GM21825 (cell line): ENCODE results near the gene MAGT1.
"Not testable (repeated sequence)": the region's sequence is repeated elsewhere in the genome, so short reads cannot be mapped to it uniquely, and the experiment has no call there.

Experiments
- ATAC-seq: cut with Tn5 transposase; IDR thresholded peaks from one replicate; pipeline ENCODE4 v1.9.1; 2021; ENCODE audit warnings: mild to moderate bottlenecking, moderate library complexity; ENCODE audit not compliant: unreplicated experiment

MAGT1 gene

GRCh38 chrX:77875372-77875771 lies 19.9 kb downstream of the MAGT1 start:
- no peak for ATAC-seq

DNA sequence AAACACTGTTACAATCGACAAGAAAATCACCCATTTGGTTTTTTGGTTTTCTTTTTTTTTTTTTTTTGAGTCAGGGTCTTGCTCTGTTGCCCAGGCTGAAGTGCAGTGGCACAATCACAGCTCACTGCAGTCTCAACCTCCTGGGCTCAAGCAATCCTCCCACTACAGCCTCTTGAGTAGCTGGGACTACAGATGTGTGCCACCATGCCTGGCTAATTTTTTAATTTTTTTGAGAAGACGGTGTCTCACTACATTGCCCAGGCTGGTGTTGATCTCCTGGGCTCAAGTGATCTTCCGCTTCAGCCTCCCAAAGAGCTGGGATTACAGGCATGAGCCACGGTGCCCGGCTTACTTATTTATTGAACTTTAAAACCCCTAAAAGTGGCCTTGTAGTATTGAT lies 63.7 kb downstream of the MAGT1 start:
- ATAC-seq, result not testable (repeated sequence)

- ATAC-seq, result not testable (repeated sequence)
Observed at GRCh38 chrX:77821989-77822388, 73.2 kb downstream of the MAGT1 start.

DNA sequence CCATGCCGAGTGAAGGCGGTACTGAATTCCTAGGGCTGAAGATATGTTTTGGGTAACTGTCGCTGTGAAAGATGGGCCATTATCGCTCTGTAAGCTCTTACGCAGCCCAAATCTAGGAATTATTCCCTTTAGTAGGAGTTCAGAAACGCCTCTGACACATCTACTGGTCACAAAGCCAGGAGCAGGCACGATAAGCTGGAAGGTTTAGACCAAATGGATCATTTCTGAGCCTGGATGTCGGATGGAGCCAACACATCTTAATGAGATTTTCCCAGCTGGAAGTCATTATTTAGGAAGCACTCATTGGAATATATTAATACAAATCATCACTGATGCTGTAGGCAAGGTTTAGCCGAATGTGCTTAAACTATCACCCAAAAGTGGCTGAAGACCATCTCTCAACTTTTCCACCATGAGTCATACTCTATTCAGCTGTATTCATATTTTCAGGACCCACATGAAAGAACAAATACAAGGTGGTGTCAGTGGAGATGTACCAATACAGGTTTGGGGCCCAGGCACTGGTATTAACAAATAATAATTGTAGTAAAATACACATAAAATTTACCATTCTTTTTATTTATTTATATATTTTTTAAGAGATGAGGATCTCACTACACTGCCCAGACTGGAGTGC lies 75.0 kb downstream of the MAGT1 start:
- no peak for ATAC-seq

GRCh38 chrX:77814210-77814609 lies 81.0 kb downstream of the MAGT1 start:
- no peak for ATAC-seq

DNA sequence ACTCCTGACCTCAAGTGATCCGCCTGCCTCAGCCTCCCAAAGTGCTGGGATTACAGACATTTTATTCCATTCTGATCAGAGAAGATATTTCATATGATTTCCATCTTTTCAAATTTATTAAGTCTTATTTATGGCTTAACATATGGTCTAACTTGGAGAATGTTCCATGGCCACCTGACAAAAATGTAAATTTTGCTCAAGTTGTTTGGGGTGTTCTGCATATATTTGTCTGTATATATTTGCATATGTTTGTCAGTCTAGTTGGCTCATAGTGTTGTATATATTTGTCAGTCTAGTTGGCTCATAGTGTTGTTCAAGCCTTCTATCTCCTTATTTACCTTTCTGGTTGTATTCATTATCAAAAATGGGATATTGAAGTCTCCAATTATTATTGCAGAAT lies 93.0 kb downstream of the MAGT1 start:
- ATAC-seq, result no peak

GRCh38 chrX:77795124-77795523 lies 100.1 kb downstream of the MAGT1 start:
- ATAC-seq, result no peak

GRCh38 chrX:77793946-77794345 lies 101.3 kb downstream of the MAGT1 start:
- no peak for ATAC-seq

DNA sequence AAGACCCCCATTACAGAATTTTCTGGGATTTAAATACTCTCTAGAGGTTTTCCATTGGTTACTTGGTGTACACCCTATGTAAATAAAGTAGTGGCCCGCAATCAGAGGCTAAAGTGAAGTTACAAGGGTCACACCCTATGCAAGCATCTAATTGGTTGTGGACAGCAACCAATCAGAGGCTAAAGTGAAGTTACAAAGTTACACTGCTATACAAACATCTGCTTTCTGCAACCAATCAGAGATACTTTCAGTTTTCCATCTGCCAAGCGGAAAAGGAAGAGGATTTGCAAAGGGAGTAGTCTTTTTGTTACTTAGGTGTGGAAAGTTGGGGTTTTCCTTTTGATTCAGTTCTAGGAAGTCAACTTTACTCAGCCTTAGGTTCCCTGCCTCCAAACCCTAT lies 107.2 kb downstream of the MAGT1 start:
- ATAC-seq, result no peak

GRCh38 chrX:77786365-77786680 lies 108.9 kb downstream of the MAGT1 start:
- ATAC-seq, result peak; percentile 5

DNA sequence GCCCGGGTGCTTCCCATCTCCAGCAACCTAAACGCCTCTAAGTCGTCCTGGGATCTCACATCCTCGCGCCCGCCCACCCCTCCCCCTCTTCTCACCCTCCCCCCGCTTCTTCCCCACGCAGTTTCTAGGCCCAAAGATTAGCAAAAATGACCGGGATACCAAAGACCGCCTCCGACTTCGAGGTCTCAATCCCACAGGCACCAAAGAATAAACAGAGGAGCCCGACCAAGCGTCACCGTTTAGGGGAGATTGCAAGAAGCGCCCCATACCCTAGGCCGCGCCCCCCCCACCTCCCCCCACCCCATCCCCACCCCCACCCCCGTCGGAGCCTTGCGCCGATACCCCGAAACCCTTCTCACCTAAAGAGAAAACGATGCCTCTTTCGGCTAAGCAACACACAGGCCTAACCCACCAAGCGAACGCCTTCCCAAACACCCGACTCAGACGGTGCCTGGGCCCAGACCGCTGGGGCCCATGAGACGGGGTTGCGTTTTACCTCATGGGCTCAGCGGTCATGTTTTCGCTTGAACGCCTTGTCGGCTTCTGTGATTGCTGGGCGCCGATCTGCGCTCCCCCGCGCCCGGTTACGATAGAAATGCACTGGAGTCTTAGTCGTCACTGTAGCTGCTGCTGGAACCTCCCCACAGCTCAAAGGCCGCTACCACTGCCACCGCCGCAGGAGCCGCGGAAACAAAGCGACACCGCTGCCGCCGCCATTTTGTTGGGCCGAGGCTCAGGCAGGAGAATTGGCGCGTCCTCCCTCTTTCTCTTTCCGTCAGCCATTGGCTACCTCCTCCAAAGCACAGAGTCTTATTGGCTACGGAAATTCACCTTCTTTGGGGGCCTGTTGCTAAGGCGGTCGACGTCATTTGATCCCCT lies 109.5 kb downstream of the MAGT1 start, which contains the start of gene ATRX:
Gene ATRX, minus strand, starts transcription at position 731 of the 879 bp plus-strand sequence. Its CDS starts 215 bp downstream, at position 516.
- ATAC-seq, result peak; percentile 90

- ATAC-seq, result no peak
Observed at GRCh38 chrX:77779695-77780094, 115.5 kb downstream of the MAGT1 start.

- ATAC-seq, result no peak
Observed at GRCh38 chrX:77776659-77777058, 118.6 kb downstream of the MAGT1 start.
